Lower leg skin (tissue), 3 donors: ENCODE data around the gene FAM43A.

ENCODE experiments used
- POLR2A ChIP-seq, 2 donors: fragments of 450-650 bp; IDR thresholded peaks; one replicate each; pipeline ENCODE4 v1.6.1; 2016 to 2017; ENCODE audit warnings: antibody characterized with exemption in 2 of 2, mild to moderate bottlenecking in 1 of 2, moderate library complexity in 1 of 2
- TF ChIP-seq, protein P1 (sequence below), 3 donors: fragments of 450-650 bp; IDR thresholded peaks; one replicate each; pipeline ENCODE4 v1.5.1; 2016; ENCODE audit warnings: antibody characterized with exemption in 3 of 3, mild to moderate bottlenecking in 3 of 3, moderate library complexity in 2 of 3

DNA sequence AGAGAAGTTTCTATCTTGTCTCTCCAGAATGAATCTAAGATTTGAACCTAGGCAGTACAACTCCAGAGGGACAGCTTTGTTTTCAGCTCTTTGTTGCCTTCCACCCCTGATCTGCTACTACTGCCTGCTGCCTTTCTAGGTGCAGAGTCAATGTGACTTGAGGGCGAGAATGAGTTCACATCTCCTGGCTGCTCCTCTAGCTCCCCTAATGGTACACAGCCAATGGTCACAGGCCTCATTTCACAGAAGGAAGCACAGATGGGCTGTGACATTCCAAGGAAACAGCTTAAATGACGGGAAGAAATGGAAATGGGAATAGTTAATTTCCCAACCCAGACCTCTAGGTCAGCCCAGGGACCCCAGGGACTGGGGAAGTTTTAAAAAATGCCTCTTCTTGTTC lies 32.4 kb downstream of the FAM43A start:
- TF ChIP-seq, protein P1, sequence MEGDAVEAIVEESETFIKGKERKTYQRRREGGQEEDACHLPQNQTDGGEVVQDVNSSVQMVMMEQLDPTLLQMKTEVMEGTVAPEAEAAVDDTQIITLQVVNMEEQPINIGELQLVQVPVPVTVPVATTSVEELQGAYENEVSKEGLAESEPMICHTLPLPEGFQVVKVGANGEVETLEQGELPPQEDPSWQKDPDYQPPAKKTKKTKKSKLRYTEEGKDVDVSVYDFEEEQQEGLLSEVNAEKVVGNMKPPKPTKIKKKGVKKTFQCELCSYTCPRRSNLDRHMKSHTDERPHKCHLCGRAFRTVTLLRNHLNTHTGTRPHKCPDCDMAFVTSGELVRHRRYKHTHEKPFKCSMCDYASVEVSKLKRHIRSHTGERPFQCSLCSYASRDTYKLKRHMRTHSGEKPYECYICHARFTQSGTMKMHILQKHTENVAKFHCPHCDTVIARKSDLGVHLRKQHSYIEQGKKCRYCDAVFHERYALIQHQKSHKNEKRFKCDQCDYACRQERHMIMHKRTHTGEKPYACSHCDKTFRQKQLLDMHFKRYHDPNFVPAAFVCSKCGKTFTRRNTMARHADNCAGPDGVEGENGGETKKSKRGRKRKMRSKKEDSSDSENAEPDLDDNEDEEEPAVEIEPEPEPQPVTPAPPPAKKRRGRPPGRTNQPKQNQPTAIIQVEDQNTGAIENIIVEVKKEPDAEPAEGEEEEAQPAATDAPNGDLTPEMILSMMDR (IDR thresholded peaks at IDR 0.05), result no peak
- no peak for TF ChIP-seq POLR2A (IDR thresholded peaks at IDR 0.05)
